Measurements from ENCODE around the gene ZIK1. TPM values are rescaled to one million over a fixed set of nuclear protein-coding genes. Genes with fewer than 3 reads are reported as not detected.

Gene ZIK1
- total RNA-seq, 8 experiments from 2014 or later, result 3.0 to 19.2 (median 9.4) TPM

GRCh38 chr19:57620673-57621348 lies 36.9 kb downstream of the ZIK1 start:
- in situ Hi-C loops (cut with MboI; ENCODE audit: low pct_unique_long_range_greater_than_20kb in 2 of 9, low sequenced_read_pairs in 9 of 9, unreplicated experiment in 9 of 9), result no loop called here
- Histone ChIP-seq H3K4me3 (no peak overlapping the region), H3K4me1 (replicated peaks in 1 of 2) (no peaks in the 10 kb centered on the region), H3K27ac (no peak overlapping the region)
- 86 to 100% (median 97%) methylated on average over 2 to 10 of the region's 10 CpGs; no CpG with 5 or more reads in 1 of the 10 experiments for WGBS, 10 experiments
- ATAC-seq (replicated peaks in 6 of 8), result no peak

DNA sequence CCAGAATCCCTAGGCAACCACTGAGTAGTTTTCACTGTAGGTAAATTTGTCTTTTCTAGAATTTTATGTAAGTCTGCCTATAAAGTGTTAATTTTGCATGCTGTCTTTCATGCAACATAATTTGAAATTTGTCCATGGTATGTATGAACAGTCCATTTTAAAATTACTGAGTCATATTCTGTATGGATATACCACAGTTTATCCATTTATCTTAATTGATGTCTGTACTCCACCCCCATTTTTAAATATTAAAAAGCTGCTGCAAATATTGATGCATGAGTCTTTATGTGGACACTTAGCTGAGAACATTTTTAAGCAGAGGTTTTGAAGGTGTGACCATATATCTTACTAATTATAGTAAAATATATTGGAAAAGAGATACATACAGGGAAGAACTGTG lies 39.1 kb downstream of the ZIK1 start:
- in situ Hi-C loops (cut with MboI; ENCODE audit: low pct_unique_long_range_greater_than_20kb in 2 of 9, low sequenced_read_pairs in 9 of 9, unreplicated experiment in 9 of 9), result no loop called here
- H3K27ac ChIP-seq, result no peak overlapping the region
- no peak for ATAC-seq (replicated peaks in 6 of 8)
- H3K4me1 ChIP-seq (replicated peaks in 1 of 2), result no peaks in the 10 kb centered on the region
- H3K4me3 ChIP-seq, result no peak overlapping the region

- H3K4me1 ChIP-seq (replicated peaks in 1 of 2), result peaks cover 0 to 7% of the 10 kb centered on the region in 2 donors
- H3K27ac ChIP-seq, result peak within 1 kb of the TSS; percentile 63 to 71
- peak within 1 kb of the TSS; percentile 65 to 99 (median 80) for H3K4me3 ChIP-seq
- in situ Hi-C loops (cut with MboI; ENCODE audit: low pct_unique_long_range_greater_than_20kb in 2 of 9, low sequenced_read_pairs in 9 of 9, unreplicated experiment in 9 of 9), result no loop called here
- WGBS, 10 experiments, result 0 to 17% (median 0%) methylated on average over 1 to 11 of the region's 59 CpGs; no CpG with 5 or more reads in 4 of the 10 experiments
- ATAC-seq (replicated peaks in 6 of 8), result peak; percentile 96 to 100 (median 99)
Measured at GRCh38 chr19:57632987-57633831, 49.3 kb downstream of the ZIK1 start, which contains the start of gene ZNF211. Gene ZNF211 (plus strand): TSS chr19:57633168. CDS start chr19:57633347, 179 bp downstream.

GRCh38 chr19:57633832-57634131 lies 49.8 kb downstream of the ZIK1 start:
- 20 to 80% (median 35%) methylated on average over 1 to 5 of the region's 6 CpGs; no CpG with 5 or more reads in 6 of the 10 experiments for WGBS, 10 experiments

DNA sequence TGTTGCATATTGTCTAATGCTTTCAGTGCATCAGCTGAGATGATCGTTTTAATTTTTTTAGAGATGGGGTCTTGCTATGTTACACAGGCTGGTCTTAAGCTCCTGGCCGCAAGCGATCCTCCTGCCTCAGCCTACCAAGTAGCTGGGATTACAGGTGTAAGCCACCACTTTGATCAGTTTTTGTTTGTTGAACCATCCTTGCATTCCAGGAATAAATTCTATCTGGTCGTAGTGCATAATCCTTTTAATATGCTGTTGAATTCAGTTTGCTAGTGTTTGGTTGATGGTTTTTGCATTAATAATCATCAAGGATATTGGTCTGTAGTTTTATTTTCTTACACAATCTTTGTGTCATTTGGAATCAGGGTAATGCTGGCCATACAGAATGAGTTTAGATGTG lies 53.4 kb downstream of the ZIK1 start:
- peaks cover 0 to 7% of the 10 kb centered on the region in 2 donors for H3K4me1 ChIP-seq (replicated peaks in 1 of 2)
- no peak overlapping the region for H3K4me3 ChIP-seq
- no peak overlapping the region for H3K27ac ChIP-seq
- ATAC-seq (replicated peaks in 6 of 8), result no peak
- in situ Hi-C loops (cut with MboI; ENCODE audit: low pct_unique_long_range_greater_than_20kb in 2 of 9, low sequenced_read_pairs in 9 of 9, unreplicated experiment in 9 of 9), result no loop called here
- 82 to 100% (median 95%) methylated on average over 1 to 4 of the region's 4 CpGs for WGBS, 10 experiments

More at GRCh38 chr19:57633832-57634131, 49.8 kb downstream of the ZIK1 start:
- no peak overlapping the region for H3K27ac ChIP-seq
- in situ Hi-C loops (cut with MboI; ENCODE audit: low pct_unique_long_range_greater_than_20kb in 2 of 9, low sequenced_read_pairs in 9 of 9, unreplicated experiment in 9 of 9), result no loop called here
- peak overlapping the region; percentile 65 to 99 (median 80) for H3K4me3 ChIP-seq
- peak in 1 of 8 experiments; percentile 5 for ATAC-seq (replicated peaks in 6 of 8)
- H3K4me1 ChIP-seq (replicated peaks in 1 of 2), result peaks cover 0 to 7% of the 10 kb centered on the region in 2 donors

DNA sequence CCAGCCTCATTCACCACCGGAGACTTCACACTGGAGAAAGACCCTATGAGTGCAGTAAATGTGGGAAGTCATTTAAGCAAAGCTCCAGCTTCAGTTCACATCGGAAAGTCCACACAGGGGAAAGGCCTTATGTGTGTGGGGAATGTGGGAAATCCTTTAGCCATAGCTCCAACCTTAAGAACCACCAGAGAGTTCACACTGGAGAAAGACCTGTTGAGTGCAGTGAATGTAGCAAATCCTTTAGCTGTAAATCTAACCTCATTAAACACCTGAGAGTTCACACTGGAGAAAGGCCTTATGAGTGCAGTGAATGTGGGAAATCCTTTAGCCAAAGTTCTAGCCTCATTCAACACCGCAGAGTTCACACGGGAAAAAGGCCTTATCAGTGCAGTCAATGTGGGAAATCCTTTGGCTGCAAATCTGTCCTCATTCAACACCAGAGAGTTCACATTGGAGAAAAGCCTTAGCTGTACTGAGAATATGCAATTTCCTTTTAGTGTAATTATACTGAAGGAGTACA lies 57.8 kb downstream of the ZIK1 start:
- ATAC-seq (replicated peaks in 6 of 8), result no peak
- Histone ChIP-seq H3K4me3 (no peak overlapping the region), H3K4me1 (replicated peaks in 1 of 2) (no peaks in the 10 kb centered on the region), H3K27ac (no peak overlapping the region)
- 80 to 100% (median 100%) methylated on average over 1 to 3 of the region's 4 CpGs; no CpG with 5 or more reads in 1 of the 10 experiments for WGBS, 10 experiments
- in situ Hi-C loops (cut with MboI; ENCODE audit: low pct_unique_long_range_greater_than_20kb in 2 of 9, low sequenced_read_pairs in 9 of 9, unreplicated experiment in 9 of 9), result no loop called here

DNA sequence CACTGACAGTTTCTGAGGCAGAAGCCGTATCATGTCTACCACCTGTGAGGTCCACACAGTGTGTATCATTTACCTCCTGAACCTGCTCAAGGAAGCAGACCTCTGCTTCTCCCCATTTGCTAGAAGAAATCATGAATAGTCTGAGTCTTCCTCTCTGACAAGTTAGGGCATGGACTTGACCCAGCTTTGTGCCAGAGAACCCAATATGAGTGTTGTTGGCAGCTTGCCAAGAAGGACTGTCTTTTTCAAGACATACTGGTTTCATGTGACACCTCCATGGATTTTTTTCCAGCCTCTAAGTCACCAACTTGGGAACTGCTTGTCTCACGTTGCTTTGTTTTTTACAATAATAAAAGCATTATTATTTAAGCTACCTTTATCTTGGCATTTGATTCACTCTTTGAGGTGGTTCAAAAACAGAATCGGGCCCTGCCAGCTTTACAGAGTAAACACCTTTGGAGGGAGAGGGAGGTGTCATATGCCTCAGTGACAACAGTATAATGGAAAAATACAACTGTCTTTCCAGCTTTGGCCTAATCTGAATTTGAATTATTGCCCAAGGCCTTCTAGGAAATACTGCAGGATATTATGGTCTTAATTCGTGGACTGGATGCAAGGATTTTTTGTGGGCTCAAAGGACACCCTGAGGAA lies 58.6 kb downstream of the ZIK1 start:
- no peak overlapping the region for H3K4me3 ChIP-seq
- no peak for ATAC-seq (replicated peaks in 6 of 8)
- in situ Hi-C loops (cut with MboI; ENCODE audit: low pct_unique_long_range_greater_than_20kb in 2 of 9, low sequenced_read_pairs in 9 of 9, unreplicated experiment in 9 of 9), result no loop called here
- no peak overlapping the region for H3K27ac ChIP-seq
- 70 to 100% (median 95%) methylated on average over 1 to 4 of the region's 4 CpGs; no CpG with 5 or more reads in 1 of the 10 experiments for WGBS, 10 experiments
- no peaks in the 10 kb centered on the region for H3K4me1 ChIP-seq (replicated peaks in 1 of 2)

Other genes starting within 250 kb of the ZIK1 start
- gene ZNF304, start 232.9 kb upstream of the ZIK1 start, total RNA-seq, result 10 to 100 TPM in 5 of 8 experiments, 1 to 10 TPM in 3; 5.7 to 12.0 (median 10.7) TPM
- gene TRAPPC2B, start 220.6 kb upstream of the ZIK1 start, total RNA-seq, result 10 to 100 TPM; 10.3 to 33.5 (median 24.1) TPM
- 1 to 10 TPM; 3.8 to 6.9 (median 5.8) TPM for gene ZNF547, start 220.6 kb upstream of the ZIK1 start, total RNA-seq
- gene ZNF548, start 194.3 kb upstream of the ZIK1 start, total RNA-seq, result 10 to 100 TPM in 7 of 8 experiments, 1 to 10 TPM in 1; 9.9 to 35.5 (median 25.4) TPM
- 10 to 100 TPM in 7 of 8 experiments, 1 to 10 TPM in 1; 7.8 to 21.6 (median 11.9) TPM for gene ZNF17, start 173.0 kb upstream of the ZIK1 start, total RNA-seq
- 10 to 100 TPM; 10.1 to 24.0 (median 13.8) TPM for gene ZNF749, start 148.8 kb upstream of the ZIK1 start, total RNA-seq
- gene VN1R1, start 127.0 kb upstream of the ZIK1 start, total RNA-seq, result 1 to 10 TPM in 7 of 8 experiments, under 1 TPM in 1; 0.92 to 4.2 (median 1.7) TPM
- gene ZNF772, start 106.6 kb upstream of the ZIK1 start, total RNA-seq, result 10 to 100 TPM in 7 of 8 experiments, 1 to 10 TPM in 1; 7.4 to 33.0 (median 19.7) TPM
- 10 to 100 TPM; 12.4 to 18.6 (median 13.1) TPM for gene ZNF419, start 96.4 kb upstream of the ZIK1 start, total RNA-seq
- 10 to 100 TPM in 5 of 8 experiments, 1 to 10 TPM in 3; 6.3 to 17.9 (median 10.9) TPM for gene ZNF773, start 84.2 kb upstream of the ZIK1 start, total RNA-seq
- gene ZNF549, start 56.8 kb upstream of the ZIK1 start, total RNA-seq, result 10 to 100 TPM in 1 of 8 experiments, 1 to 10 TPM in 7; 5.4 to 11.9 (median 7.9) TPM
- gene ZNF550, start 24.3 kb upstream of the ZIK1 start, total RNA-seq, result 10 to 100 TPM in 6 of 8 experiments, 1 to 10 TPM in 2; 7.4 to 14.5 (median 12.0) TPM
- 10 to 100 TPM in 1 of 8 experiments, 1 to 10 TPM in 7; 4.7 to 10.8 (median 7.3) TPM for gene ZNF416, start 5.2 kb upstream of the ZIK1 start, total RNA-seq
- 1 to 10 TPM; 2.4 to 6.6 (median 3.5) TPM for gene ZNF530, start 15.7 kb downstream of the ZIK1 start, total RNA-seq
- gene ZNF134, start 30.1 kb downstream of the ZIK1 start, total RNA-seq, result 10 to 100 TPM; 10.5 to 22.4 (median 18.5) TPM
- gene ZNF211, start 49.0 kb downstream of the ZIK1 start, total RNA-seq, result 10 to 100 TPM; 10.2 to 28.1 (median 19.6) TPM
- gene ZSCAN4, start 84.8 kb downstream of the ZIK1 start, total RNA-seq, result under 1 TPM in 2 of 8 experiments, not detected in 6; 0.14 to 0.15 TPM
- gene ZNF551, start 97.8 kb downstream of the ZIK1 start, total RNA-seq, result 10 to 100 TPM in 3 of 8 experiments, 1 to 10 TPM in 5; 4.7 to 15.2 (median 7.8) TPM
- 1 to 10 TPM in 6 of 8 experiments, under 1 TPM in 2; 0.73 to 7.2 (median 1.7) TPM for gene ZNF154, start 125.1 kb downstream of the ZIK1 start, total RNA-seq
- 10 to 100 TPM in 1 of 8 experiments, 1 to 10 TPM in 7; 1.7 to 11.4 (median 4.1) TPM for gene ZNF671, start 143.5 kb downstream of the ZIK1 start, total RNA-seq
- gene ZNF776, start 162.7 kb downstream of the ZIK1 start, total RNA-seq, result 10 to 100 TPM in 7 of 8 experiments, 1 to 10 TPM in 1; 9.8 to 28.0 (median 15.7) TPM
- gene ZNF586, start 185.5 kb downstream of the ZIK1 start, total RNA-seq, result 10 to 100 TPM in 7 of 8 experiments, 1 to 10 TPM in 1; 8.6 to 27.4 (median 16.2) TPM
- gene ZNF552, start 230.8 kb downstream of the ZIK1 start, total RNA-seq, result 10 to 100 TPM in 2 of 8 experiments, 1 to 10 TPM in 6; 4.4 to 20.0 (median 6.8) TPM
- gene ZNF587B, start 246.2 kb downstream of the ZIK1 start, total RNA-seq, result 10 to 100 TPM in 4 of 8 experiments, 1 to 10 TPM in 4; 3.1 to 47.5 (median 9.8) TPM

Measured in motor neuron (in vitro differentiated cells).